GM12878 (cell line): ENCODE data around the gene CTIF. TPM values are rescaled to one million over a fixed set of nuclear protein-coding genes. Genes with fewer than 3 reads are reported as not detected.

Experiments used
- ATAC-seq: fragments of 200-7000 bp; cut with Tn5 transposase; 3 replicates; pipeline ENCODE4 v1.9.1; 2020; ENCODE audit warnings: mild to moderate bottlenecking, moderate library complexity
- BruUV-seq: library from RNA; stranded (reverse); fragments of 400-500 nt; replicated peaks from 2 replicates; lab custom pipeline; 2021; lab: Mats Ljungman, UMichigan
- CTCF ChIA-PET: fragments of 300-600 bp; sonication (Branson Sonifier 250); formaldehyde crosslinking; extraction: SDS; loops from one replicate; lab custom pipeline; 2021; ENCODE audit warnings: inconsistent platforms; lab: Yijun Ruan, JAX
- POLR2A ChIA-PET: fragments of 350-600 bp; formaldehyde crosslinking; extraction: SDS; loops from one replicate; lab custom pipeline; 2021; ENCODE audit warnings: inconsistent platforms; lab: Charles Lee
- RAD21 ChIA-PET: fragments of 300-600 bp; sonication (Branson Sonifier 250); formaldehyde crosslinking; loops from one replicate; lab custom pipeline; 2023; ENCODE audit warnings: antibody characterized with exemption; ENCODE audit not compliant: unreplicated experiment; lab: Charles Lee
- SMC1A ChIA-PET: fragments of 300-600 bp; sonication (Branson Sonifier 250); formaldehyde crosslinking; loops from one replicate; lab custom pipeline; 2023; ENCODE audit not compliant: unreplicated experiment, uncharacterized antibody; lab: Charles Lee
- DNase-seq: peaks from one replicate; pipeline ENCODE4 v3.0.0-alpha.2; 2011; ENCODE audit warnings: low read depth, low spot score
- FAIRE-seq: peaks from 3 replicates; lab custom pipeline; 2011; peaks lifted over from hg19 to GRCh38; lab: Jason Lieb, UNC
- H2AFZ ChIP-seq: 2 replicates; pipeline ENCODE4 v1.6.0; 2011; ENCODE audit warnings: low read depth, low read length, control low read depth; ENCODE audit not compliant: control insufficient read depth
- H3K27ac ChIP-seq: 2 replicates; pipeline ENCODE4 v1.5.1; 2011; ENCODE audit warnings: control low read depth; ENCODE audit not compliant: control insufficient read depth, insufficient read depth
- H3K27me3 ChIP-seq, 2 experiments: replicated peaks in 1 of 2; 2 replicates each; pipeline versions ENCODE4 v1.6.0 to v1.6.1; 2011; ENCODE audit warnings: low read length in 1 of 2; ENCODE audit not compliant: control insufficient read depth in 2 of 2, insufficient read depth in 2 of 2
- H3K36me3 ChIP-seq, 2 experiments: 2 replicates each; pipeline ENCODE4 v1.5.1; 2011; ENCODE audit warnings: low read length in 1 of 2; ENCODE audit not compliant: control insufficient read depth in 2 of 2, insufficient read depth in 2 of 2
- H3K4me1 ChIP-seq: 2 replicates; pipeline ENCODE4 v1.6.1; 2011; ENCODE audit warnings: mild to moderate bottlenecking, low read length, moderate library complexity, mixed read lengths; ENCODE audit not compliant: control insufficient read depth, insufficient read depth
- H3K4me2 ChIP-seq: 2 replicates; pipeline ENCODE4 v1.6.0; 2011; ENCODE audit warnings: control low read depth; ENCODE audit not compliant: control insufficient read depth, insufficient read depth
- H3K4me3 ChIP-seq: fragments of 200-600 bp; sonication (generic); 2 replicates; pipeline ENCODE4 v1.5.1; 2016
- H3K79me2 ChIP-seq: 2 replicates; pipeline ENCODE4 v1.6.0; 2011; ENCODE audit warnings: low read length; ENCODE audit not compliant: control insufficient read depth, insufficient read depth
- H3K9ac ChIP-seq: 2 replicates; pipeline ENCODE4 v1.8.0; 2011; ENCODE audit warnings: low read length, control low read depth, mixed read lengths; ENCODE audit not compliant: control insufficient read depth, insufficient read depth
- H3K9me3 ChIP-seq: replicated peaks from 3 replicates; pipeline ENCODE4 v1.5.1; 2011; ENCODE audit warnings: mild to moderate bottlenecking, low read length; ENCODE audit not compliant: control insufficient read depth, insufficient read depth
- H4K20me1 ChIP-seq: 2 replicates; pipeline ENCODE4 v1.6.0; 2011; ENCODE audit not compliant: control insufficient read depth, insufficient read depth
- EGR1 ChIP-seq, 2 experiments: IDR thresholded peaks; 1 replicate in 1 of 2; 2 replicates in 1 of 2; pipeline ENCODE4 v1.6.1; 2011 to 2012; ENCODE audit warnings: low read depth in 2 of 2, low read length in 2 of 2, borderline replicate concordance in 1 of 2, mild to moderate bottlenecking in 1 of 2, moderate library complexity in 1 of 2
- FOS ChIP-seq: IDR thresholded peaks from 3 replicates; pipeline ENCODE4 v1.6.1; 2011; ENCODE audit warnings: borderline replicate concordance; ENCODE audit not compliant: insufficient read length; ENCODE audit errors: extremely low read depth
- FOXK2 ChIP-seq: fragments of 450-650 bp; IDR thresholded peaks from 2 replicates; pipeline ENCODE4 v1.6.1; 2017; ENCODE audit warnings: mild to moderate bottlenecking, moderate library complexity
- KAT2A ChIP-seq: conservative IDR thresholded peaks from 2 replicates; pipeline ENCODE4 v1.6.1; 2011; ENCODE audit warnings: low read depth, low read length; ENCODE audit not compliant: control insufficient read depth
- NBN ChIP-seq: fragments of 450-650 bp; IDR thresholded peaks from 2 replicates; pipeline ENCODE4 v1.6.1; 2016
- NR2C1 ChIP-seq: fragments of 450-650 bp; IDR thresholded peaks from 2 replicates; pipeline ENCODE4 v1.6.1; 2017; ENCODE audit warnings: antibody characterized with exemption, mild to moderate bottlenecking, moderate library complexity
- PAX8 ChIP-seq: fragments of 450-650 bp; IDR thresholded peaks from 2 replicates; pipeline ENCODE4 v1.6.1; 2017; ENCODE audit warnings: mild to moderate bottlenecking, moderate library complexity
- POU2F2 ChIP-seq: IDR thresholded peaks from 3 replicates; pipeline ENCODE4 v1.6.1; 2011; ENCODE audit warnings: low read depth, mild to moderate bottlenecking, low read length, borderline replicate concordance
- RUNX3 ChIP-seq: IDR thresholded peaks from 2 replicates; pipeline ENCODE4 v1.6.1; 2012; ENCODE audit warnings: low read length, inconsistent platforms
- SRF ChIP-seq, 2 experiments: IDR thresholded peaks; 2 replicates each; pipeline ENCODE4 v1.6.1; 2011; ENCODE audit warnings: low read depth in 2 of 2, low read length in 2 of 2, mild to moderate bottlenecking in 1 of 2, moderate library complexity in 1 of 2
- SUZ12 ChIP-seq: fragments of 200-600 bp; sonication (generic); IDR thresholded peaks from one replicate; pipeline ENCODE4 v1.6.1; 2018; ENCODE audit warnings: antibody characterized with exemption, mild to moderate bottlenecking; ENCODE audit not compliant: unreplicated experiment
- ZNF687 ChIP-seq: fragments of 450-650 bp; IDR thresholded peaks from 2 replicates; pipeline ENCODE4 v1.6.1; 2017; ENCODE audit warnings: mild to moderate bottlenecking, moderate library complexity
- WGBS: methylation state at CpG from one replicate; pipeline ENCODE4 v1.1.6; 2016; ENCODE audit warnings: low lambda C conversion rate; ENCODE audit not compliant: insufficient replicate concordance, insufficient coverage; ENCODE audit errors: missing lambda C conversion rate; 5-methylcytosine and 5-hydroxymethylcytosine counted together
- in situ Hi-C: fragments of 300-500 bp; cut with MboI; formaldehyde crosslinking; loops from 9 replicates; pipeline ENCODE4 v1.14.3; 2018; ENCODE audit warnings: mixed read lengths
- intact Hi-C: fragments of 100-400 bp; cut with micrococcal nuclease; formaldehyde crosslinking; loops from one replicate; pipeline ENCODE4 v1.14.2; 2022; ENCODE audit not compliant: unreplicated experiment
- polyA plus RNA-seq, 11 experiments: library from polyadenylated mRNA; depleted of rRNA in 4 of 11; unstranded in 6 of 11; stranded (reverse) in 5 of 11; fragments of >200 nt; fragmentation: Nextera tagmentation in 4 of 11; fragmentation: Illumina TruSeq in 1 of 11; extraction: Ambion mirVana in 4 of 11; extraction: Trizol in 1 of 11; gene quantifications; 1 replicate in 1 of 11; 2 replicates in 10 of 11; pipeline versions ENCODE4 v1.2.1 to v1.2.3, GENCODE V29; 2011 to 2016; ENCODE audit warnings: inconsistent platforms in 2 of 11, missing spikeins in 2 of 11, low read depth in 1 of 11
- total RNA-seq, 4 experiments: library from RNA; depleted of rRNA in 3 of 4; stranded (reverse); fragments of >200 nt in 3 of 4; fragmentation: Illumina TruSeq in 1 of 4; extraction: Trizol in 1 of 4; gene quantifications; 2 replicates each; pipeline versions ENCODE4 v1.2.1 to v1.2.3, GENCODE V29; 2013 to 2021

The CTIF gene
- total and polyA plus RNA-seq, 10 of the 15 experiments (the other 5 are each of a cell fraction or from before 2014, with no cell fraction given), result 0.06 to 11.6 (median 2.5) TPM

GRCh38 chr18:48602759-48603390 is 64.0 kb downstream of the CTIF start:
- Histone ChIP-seq H4K20me1 (no peaks in the 10 kb centered on the region; the same call in 1 of the 2 replicates), H3K27me3 (no peaks in the 10 kb centered on the region), H3K9ac (no peak overlapping the region), H3K27ac (no peak overlapping the region), H3K79me2 (no peaks in the 10 kb centered on the region), H3K4me1 (no peaks in the 10 kb centered on the region; the same call in 1 of the 2 replicates), H2AFZ (no peak overlapping the region), H3K4me2 (no peak overlapping the region), H3K4me3 (no peak overlapping the region), H3K36me3 (no peaks in the 10 kb centered on the region), H3K9me3 (no peaks in the 10 kb centered on the region)
- ChIA-PET CTCF (no interaction called here), RAD21 (no interaction called here), SMC1A (no interaction called here), POLR2A (interaction anchor here (0.7 kb wide), 1 partner anchor 272 kb away, joined by 3 read pairs; no protein-coding TSS in a partner anchor)
- FAIRE-seq (no peak), DNase-seq (no peak), ATAC-seq (no peak)
- no TSS peak for BruUV-seq
- intact Hi-C loops (no loop called here), in situ Hi-C loops (no loop called here)
- WGBS, result 57% methylated on average over 3 of the region's 3 CpGs
- TF ChIP-seq NBN, result no peak
- no peak for TF ChIP-seq ZNF687
- TF ChIP-seq EGR1 (IDR thresholded peaks at IDR 0.05; ENCODE audit: borderline replicate concordance in 1 of 2, low read depth in 2 of 2, low read length in 2 of 2), result no peak
- TF ChIP-seq PAX8, result no peak
- TF ChIP-seq POU2F2, result no peak
- TF ChIP-seq KAT2A, result no peak
- no peak for TF ChIP-seq NR2C1
- TF ChIP-seq SRF (IDR thresholded peaks at IDR 0.05; ENCODE audit: low read depth in 2 of 2, low read length in 2 of 2), result no peak
- TF ChIP-seq SUZ12, result no peak
- no peak for TF ChIP-seq FOS
- no peak for TF ChIP-seq FOXK2
- TF ChIP-seq RUNX3, result no peak
